OCI-LY1 (cell line): ENCODE measurements around the gene SPART.

ENCODE experiments used
- H2AFZ ChIP-seq: fragments of 200-600 bp; sonication (generic), shearing (Covaris generic); 2 replicates; pipeline ENCODE4 v1.6.0; 2014; ENCODE audit warnings: antibody characterized with exemption, mild to moderate bottlenecking, low read length
- H3F3A ChIP-seq: fragments of 200-600 bp; sonication (generic), shearing (Covaris generic); 2 replicates; pipeline ENCODE4 v1.6.0; 2014; ENCODE audit warnings: mild to moderate bottlenecking, antibody characterized with exemption, low read length, moderate library complexity; ENCODE audit not compliant: insufficient read depth
- H3K27ac ChIP-seq: fragments of 200-600 bp; sonication (generic); 2 replicates; pipeline ENCODE4 v1.5.1; 2014; ENCODE audit warnings: low read length, mixed run types, mild to moderate bottlenecking, low read depth; ENCODE audit not compliant: poor library complexity, severe bottlenecking
- H3K27me3 ChIP-seq: fragments of 200-600 bp; sonication (generic); 2 replicates; pipeline ENCODE4 v1.6.0; 2014; ENCODE audit warnings: antibody characterized with exemption, mild to moderate bottlenecking, low read length, moderate library complexity; ENCODE audit not compliant: insufficient read depth
- H3K36me3 ChIP-seq: fragments of 200-600 bp; sonication (generic); 2 replicates; pipeline ENCODE4 v1.6.1; 2014; ENCODE audit warnings: mild to moderate bottlenecking, antibody characterized with exemption, low read length, moderate library complexity, mixed read lengths; ENCODE audit not compliant: insufficient read depth
- H3K4me1 ChIP-seq: fragments of 200-600 bp; sonication (generic); 2 replicates; pipeline ENCODE4 v1.5.1; 2014; ENCODE audit warnings: mild to moderate bottlenecking, low read length, moderate library complexity; ENCODE audit not compliant: insufficient read depth, severe bottlenecking
- H3K4me2 ChIP-seq: fragments of 200-600 bp; sonication (generic), shearing (Covaris generic); 2 replicates; pipeline ENCODE4 v1.6.1; 2014; ENCODE audit warnings: low read length
- H3K4me3 ChIP-seq: fragments of 200-600 bp; sonication (generic); 2 replicates; pipeline ENCODE4 v1.5.1; 2014; ENCODE audit warnings: low read length, low read depth, mild to moderate bottlenecking, mixed read lengths; ENCODE audit not compliant: poor library complexity, severe bottlenecking
- H3K79me2 ChIP-seq: fragments of 200-600 bp; shearing (Covaris generic); 2 replicates; pipeline ENCODE4 v1.6.1; 2016; ENCODE audit warnings: mixed run types, low read length, mixed read lengths; ENCODE audit not compliant: insufficient read depth
- H3K9ac ChIP-seq: fragments of 200-600 bp; sonication (generic), shearing (Covaris generic); 2 replicates; pipeline ENCODE4 v1.6.1; 2014; ENCODE audit warnings: mild to moderate bottlenecking, low read length, mixed read lengths
- H3K9me2 ChIP-seq: fragments of 200-600 bp; sonication (generic), shearing (Covaris generic); 2 replicates; pipeline ENCODE4 v1.6.1; 2014; ENCODE audit warnings: low read depth, mild to moderate bottlenecking, low read length, mixed read lengths
- H3K9me3 ChIP-seq: fragments of 200-600 bp; shearing (Covaris generic); 2 replicates; pipeline ENCODE4 v1.6.1; 2014; ENCODE audit warnings: low read length, mixed read lengths
- H4K20me1 ChIP-seq: fragments of 200-600 bp; sonication (generic), shearing (Covaris generic); 2 replicates; pipeline ENCODE4 v1.6.0; 2016; ENCODE audit warnings: mild to moderate bottlenecking, low read length; ENCODE audit not compliant: insufficient read depth
- CTCF ChIP-seq: fragments of 200-600 bp; sonication (generic), shearing (Covaris generic); IDR thresholded peaks from 2 replicates; pipeline ENCODE4 v1.5.1; 2017; ENCODE audit warnings: mild to moderate bottlenecking, antibody characterized with exemption, low read length, moderate library complexity, mixed read lengths
- EZH2 ChIP-seq: fragments of 200-600 bp; sonication (generic), shearing (Covaris generic); IDR thresholded peaks from 2 replicates; pipeline ENCODE4 v1.8.0; 2017; ENCODE audit warnings: borderline replicate concordance, mixed run types, mild to moderate bottlenecking, antibody characterized with exemption, low read length, moderate library complexity, mixed read lengths

Gene SPART

DNA sequence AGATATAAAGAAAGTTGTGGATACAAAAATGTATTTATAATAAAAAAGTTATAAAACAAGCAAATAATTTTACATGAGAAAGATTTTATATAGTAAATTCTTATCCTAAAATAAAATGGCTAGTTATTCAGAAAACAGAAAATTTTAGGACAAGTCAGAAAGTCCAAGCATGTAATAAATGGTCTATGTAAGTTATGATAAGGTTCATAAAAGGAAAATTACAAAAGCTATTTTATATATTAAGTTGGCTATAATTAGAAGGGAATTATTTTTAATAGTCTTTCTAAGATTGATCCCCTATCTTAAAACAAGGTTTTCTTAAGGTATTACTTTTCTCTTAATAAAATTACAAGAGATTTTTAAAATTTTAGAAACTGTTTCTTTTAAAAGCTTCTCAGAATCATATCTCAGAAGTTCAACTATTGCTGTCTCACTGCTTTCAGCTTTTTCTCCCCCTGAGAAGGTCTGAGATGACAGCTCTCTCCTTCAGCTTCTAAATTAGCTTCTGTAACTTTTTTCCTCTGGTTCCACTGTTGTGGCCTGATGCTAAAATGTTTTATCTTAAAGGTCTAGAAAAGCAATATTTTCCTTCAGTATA, 57.3 kb downstream of the SPART start:
- H3K9me2 ChIP-seq = no peaks in the 10 kb centered on the region
- H3K27ac ChIP-seq = no peak overlapping the region
- no peaks in the 10 kb centered on the region for H3K4me1 ChIP-seq
- H3K36me3 ChIP-seq = no peaks in the 10 kb centered on the region
- no peak overlapping the region for H2AFZ ChIP-seq
- H4K20me1 ChIP-seq = no peaks in the 10 kb centered on the region
- no peaks in the 10 kb centered on the region for H3K79me2 ChIP-seq
- TF ChIP-seq CTCF (no peak), EZH2 (no peak)
- no peak overlapping the region for H3K9ac ChIP-seq
- H3K4me3 ChIP-seq = no peak overlapping the region
- H3K27me3 ChIP-seq = no peaks in the 10 kb centered on the region
- no peaks in the 10 kb centered on the region for H3F3A ChIP-seq
- no peak overlapping the region for H3K4me2 ChIP-seq
- H3K9me3 ChIP-seq = no peaks in the 10 kb centered on the region

DNA sequence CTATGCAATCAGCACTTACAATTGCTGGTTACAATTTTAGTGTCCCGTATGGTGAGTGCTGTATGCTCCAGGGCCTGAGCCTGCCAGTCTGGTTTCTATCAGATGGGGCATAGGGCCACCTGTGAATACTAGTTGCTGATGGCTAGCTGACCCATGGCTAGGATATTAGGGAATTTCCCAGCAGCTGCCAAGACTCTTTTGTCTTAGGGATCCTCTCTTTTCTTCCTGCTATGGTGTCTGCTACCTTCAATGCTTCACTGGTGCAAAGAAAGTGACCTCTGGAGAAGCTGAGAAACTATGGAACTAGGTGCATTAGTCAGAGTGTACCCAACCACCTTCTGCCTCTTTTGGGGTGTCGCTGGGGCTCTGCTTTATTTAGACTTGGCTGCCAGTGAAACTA, 60.2 kb downstream of the SPART start:
- no peaks in the 10 kb centered on the region for H3K9me3 ChIP-seq
- H3K9me2 ChIP-seq = no peaks in the 10 kb centered on the region
- H3K27me3 ChIP-seq = no peaks in the 10 kb centered on the region

DNA sequence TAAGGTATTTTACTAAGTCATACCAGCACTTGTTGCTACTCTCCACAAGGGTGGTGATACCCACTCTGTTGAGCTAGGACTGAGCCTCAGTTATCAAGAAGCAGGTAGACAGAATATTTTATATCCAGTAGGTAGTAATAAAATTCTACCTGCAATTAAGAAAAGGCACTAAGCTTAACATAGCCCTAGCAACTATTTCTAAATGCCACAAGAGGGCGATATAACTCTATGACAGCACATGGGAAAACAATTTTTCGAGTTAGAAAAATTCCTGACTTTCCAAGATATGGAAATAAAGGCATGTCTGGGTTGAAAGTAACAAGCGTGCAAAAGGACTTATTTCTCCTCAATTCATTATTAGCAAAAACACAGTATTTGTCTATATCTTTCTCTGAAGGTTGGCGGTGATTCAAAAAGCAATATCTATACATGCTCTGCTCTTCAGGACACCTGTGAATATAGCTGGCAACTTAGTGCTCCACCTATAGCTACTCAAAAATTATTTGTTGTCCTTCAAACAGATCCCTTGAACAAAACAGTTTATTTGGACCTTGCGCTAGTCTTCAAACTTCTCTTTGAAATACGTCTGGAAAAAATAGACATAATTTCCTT, 63.3 kb downstream of the SPART start:
- H2AFZ ChIP-seq = no peak overlapping the region
- no peak overlapping the region for H3K4me3 ChIP-seq
- H3K27me3 ChIP-seq = no peaks in the 10 kb centered on the region
- TF ChIP-seq EZH2 (no peak), CTCF (peak; percentile 61)
- H3K27ac ChIP-seq = no peak overlapping the region
- no peaks in the 10 kb centered on the region for H3K4me1 ChIP-seq
- H3K9ac ChIP-seq = no peak overlapping the region
- H3F3A ChIP-seq = no peaks in the 10 kb centered on the region
- no peak overlapping the region for H3K4me2 ChIP-seq
- no peaks in the 10 kb centered on the region for H3K36me3 ChIP-seq
- no peaks in the 10 kb centered on the region for H4K20me1 ChIP-seq
- H3K9me2 ChIP-seq = no peaks in the 10 kb centered on the region
- no peaks in the 10 kb centered on the region for H3K79me2 ChIP-seq
- H3K9me3 ChIP-seq = no peaks in the 10 kb centered on the region

More for the DNA sequence above, 60.2 kb downstream of the SPART start:
- no peaks in the 10 kb centered on the region for H3F3A ChIP-seq
- no peak overlapping the region for H3K4me3 ChIP-seq
- no peaks in the 10 kb centered on the region for H4K20me1 ChIP-seq
- H3K36me3 ChIP-seq = no peaks in the 10 kb centered on the region
- no peak for TF ChIP-seq EZH2
- no peak for TF ChIP-seq CTCF
- H3K4me1 ChIP-seq = no peaks in the 10 kb centered on the region
- H2AFZ ChIP-seq = no peak overlapping the region
- no peak overlapping the region for H3K4me2 ChIP-seq
- H3K9ac ChIP-seq = no peak overlapping the region
- H3K79me2 ChIP-seq = no peaks in the 10 kb centered on the region
- H3K27ac ChIP-seq = no peak overlapping the region
